Mammary epithelial cell (primary cell): ENCODE data around the gene CPA3.

Experiments used
- EZH2 ChIP-seq: IDR thresholded peaks from 2 replicates; pipeline ENCODE4 v1.6.1; 2012; ENCODE audit warnings: low read length, inconsistent platforms, borderline replicate concordance
- TF ChIP-seq, protein P1 (sequence below), 2 donors: IDR thresholded peaks in 1 of 2; conservative IDR thresholded peaks in 1 of 2; 2 replicates each; pipeline ENCODE4 v1.5.1; 2011 to 2012; ENCODE audit warnings: inconsistent platforms in 2 of 2, low read length in 2 of 2, mild to moderate bottlenecking in 2 of 2, control low read depth in 1 of 2, low read depth in 1 of 2; ENCODE audit not compliant: insufficient read depth in 1 of 2; ENCODE audit errors: extremely low read depth in 1 of 2

- TF ChIP-seq, protein P1, sequence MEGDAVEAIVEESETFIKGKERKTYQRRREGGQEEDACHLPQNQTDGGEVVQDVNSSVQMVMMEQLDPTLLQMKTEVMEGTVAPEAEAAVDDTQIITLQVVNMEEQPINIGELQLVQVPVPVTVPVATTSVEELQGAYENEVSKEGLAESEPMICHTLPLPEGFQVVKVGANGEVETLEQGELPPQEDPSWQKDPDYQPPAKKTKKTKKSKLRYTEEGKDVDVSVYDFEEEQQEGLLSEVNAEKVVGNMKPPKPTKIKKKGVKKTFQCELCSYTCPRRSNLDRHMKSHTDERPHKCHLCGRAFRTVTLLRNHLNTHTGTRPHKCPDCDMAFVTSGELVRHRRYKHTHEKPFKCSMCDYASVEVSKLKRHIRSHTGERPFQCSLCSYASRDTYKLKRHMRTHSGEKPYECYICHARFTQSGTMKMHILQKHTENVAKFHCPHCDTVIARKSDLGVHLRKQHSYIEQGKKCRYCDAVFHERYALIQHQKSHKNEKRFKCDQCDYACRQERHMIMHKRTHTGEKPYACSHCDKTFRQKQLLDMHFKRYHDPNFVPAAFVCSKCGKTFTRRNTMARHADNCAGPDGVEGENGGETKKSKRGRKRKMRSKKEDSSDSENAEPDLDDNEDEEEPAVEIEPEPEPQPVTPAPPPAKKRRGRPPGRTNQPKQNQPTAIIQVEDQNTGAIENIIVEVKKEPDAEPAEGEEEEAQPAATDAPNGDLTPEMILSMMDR (conservative IDR thresholded peaks at IDR 0.05 in 1 of 2, IDR thresholded peaks at IDR 0.05 in 1 of 2; ENCODE audit: extremely low read depth in 1 of 2, insufficient read depth in 1 of 2, low read depth in 1 of 2, low read length in 2 of 2) = no peak
- TF ChIP-seq EZH2 = no peak
Observed at GRCh38 chr3:148825476-148825875, 39.6 kb upstream of the CPA3 start.
